ENCODE measurements around the gene GRIFIN. TPM values are rescaled to one million over a fixed set of nuclear protein-coding genes. Genes with fewer than 3 reads are reported as not detected.
A peak's percentile ranks its signal among the peaks of the same experiment; 100 is the strongest.
"Not testable (repeated sequence)": the region's sequence is repeated elsewhere in the genome, so short reads cannot be mapped to it uniquely, and the experiment has no call there.

The GRIFIN gene
- total and polyA plus RNA-seq, 5 donors from 2014 or later = not detected

DNA sequence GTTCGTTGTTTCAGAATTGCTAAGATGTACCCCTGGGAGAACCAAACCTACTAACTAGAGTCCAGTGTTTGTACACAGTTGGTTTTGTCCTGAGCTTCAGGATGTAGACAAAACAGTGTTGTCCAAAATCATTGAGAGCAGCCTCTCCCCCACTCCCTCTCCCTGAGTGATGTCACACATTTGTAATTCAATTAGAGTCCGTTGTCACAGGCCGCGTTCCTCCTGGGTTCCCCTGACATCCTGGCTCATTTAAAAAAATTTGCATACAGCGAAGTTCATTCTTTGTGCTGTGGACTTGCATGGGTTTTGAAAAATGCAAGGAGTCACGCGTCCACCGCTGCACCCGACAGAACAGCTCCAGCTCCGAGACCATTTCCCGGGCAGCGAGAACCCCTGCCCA lies 10.3 kb downstream of the GRIFIN start:
- H3K4me1 Mint-ChIP-seq = peaks cover 0 to 10% (median 3%) of the 10 kb centered on the region in 4 donors
- no peak overlapping the region for H3K27ac Mint-ChIP-seq
- peaks cover 16% of the 10 kb centered on the region for H3K27me3 Mint-ChIP-seq
- Histone ChIP-seq H3K4me3 (ENCODE audit: low read depth, low read length) (no peak overlapping the region), H3K4me1 (ENCODE audit: control insufficient read depth, insufficient read depth, low read length, poor library complexity, severe bottlenecking) (no peaks in the 10 kb centered on the region), H3K27ac (ENCODE audit: insufficient read depth, low read length, poor library complexity, severe bottlenecking) (no peak overlapping the region), H3K9me3 (ENCODE audit: control insufficient read depth in 2 of 2, low read length in 2 of 2) (no peaks in the 10 kb centered on the region), H3K27me3 (ENCODE audit: control insufficient read depth, insufficient read depth, low read length) (no peaks in the 10 kb centered on the region), H3K36me3 (ENCODE audit: control insufficient read depth, insufficient read depth, low read length) (no peaks in the 10 kb centered on the region)
- H3K4me3 Mint-ChIP-seq = no peak overlapping the region
- no peaks in the 10 kb centered on the region for H3K36me3 Mint-ChIP-seq
- DNase-seq = no peak
- no peaks in the 10 kb centered on the region for H3K9me3 Mint-ChIP-seq
- no peak for ATAC-seq (ENCODE audit: low read depth in 2 of 2)

DNA sequence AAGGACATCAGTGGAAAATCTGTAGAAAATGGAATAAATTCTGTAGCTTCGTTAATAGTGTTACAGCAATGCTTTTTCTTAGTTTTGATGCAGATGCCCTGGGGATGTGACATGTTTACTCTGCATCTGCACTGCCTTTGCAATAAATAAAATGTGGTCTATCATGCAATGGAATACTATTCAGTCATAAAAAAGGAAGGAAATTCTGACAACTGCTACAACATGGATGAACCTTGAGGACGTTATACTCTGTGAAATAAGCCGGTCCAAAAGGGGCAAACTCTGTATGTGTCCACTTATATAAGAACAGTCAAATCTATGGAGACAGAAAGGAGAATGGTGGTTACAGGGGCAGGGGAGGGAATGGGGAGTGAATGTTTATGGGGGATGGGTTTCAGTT lies 13.5 kb downstream of the GRIFIN start:
- H3K9me3 ChIP-seq (ENCODE audit: control insufficient read depth in 2 of 2, low read length in 2 of 2) = no peaks in the 10 kb centered on the region
- no peaks in the 10 kb centered on the region for H3K9me3 Mint-ChIP-seq
- H3K36me3 Mint-ChIP-seq = peaks cover 3% of the 10 kb centered on the region
- no peak overlapping the region for H3K4me3 Mint-ChIP-seq
- H3K4me1 ChIP-seq (ENCODE audit: control insufficient read depth, insufficient read depth, low read length, poor library complexity, severe bottlenecking) = peaks cover 4% of the 10 kb centered on the region
- H3K27ac ChIP-seq (ENCODE audit: insufficient read depth, low read length, poor library complexity, severe bottlenecking) = no peak overlapping the region
- DNase-seq (no peak), ATAC-seq (ENCODE audit: low read depth in 2 of 2) (no peak)
- peaks cover 0 to 5% (median 4%) of the 10 kb centered on the region in 4 donors for H3K4me1 Mint-ChIP-seq
- no peak overlapping the region for H3K4me3 ChIP-seq (ENCODE audit: low read depth, low read length)
- no peak overlapping the region for H3K27ac Mint-ChIP-seq
- H3K36me3 ChIP-seq (ENCODE audit: control insufficient read depth, insufficient read depth, low read length) = no peaks in the 10 kb centered on the region
- no peaks in the 10 kb centered on the region for H3K27me3 ChIP-seq (ENCODE audit: control insufficient read depth, insufficient read depth, low read length)
- H3K27me3 Mint-ChIP-seq = peaks cover 4% of the 10 kb centered on the region

DNA sequence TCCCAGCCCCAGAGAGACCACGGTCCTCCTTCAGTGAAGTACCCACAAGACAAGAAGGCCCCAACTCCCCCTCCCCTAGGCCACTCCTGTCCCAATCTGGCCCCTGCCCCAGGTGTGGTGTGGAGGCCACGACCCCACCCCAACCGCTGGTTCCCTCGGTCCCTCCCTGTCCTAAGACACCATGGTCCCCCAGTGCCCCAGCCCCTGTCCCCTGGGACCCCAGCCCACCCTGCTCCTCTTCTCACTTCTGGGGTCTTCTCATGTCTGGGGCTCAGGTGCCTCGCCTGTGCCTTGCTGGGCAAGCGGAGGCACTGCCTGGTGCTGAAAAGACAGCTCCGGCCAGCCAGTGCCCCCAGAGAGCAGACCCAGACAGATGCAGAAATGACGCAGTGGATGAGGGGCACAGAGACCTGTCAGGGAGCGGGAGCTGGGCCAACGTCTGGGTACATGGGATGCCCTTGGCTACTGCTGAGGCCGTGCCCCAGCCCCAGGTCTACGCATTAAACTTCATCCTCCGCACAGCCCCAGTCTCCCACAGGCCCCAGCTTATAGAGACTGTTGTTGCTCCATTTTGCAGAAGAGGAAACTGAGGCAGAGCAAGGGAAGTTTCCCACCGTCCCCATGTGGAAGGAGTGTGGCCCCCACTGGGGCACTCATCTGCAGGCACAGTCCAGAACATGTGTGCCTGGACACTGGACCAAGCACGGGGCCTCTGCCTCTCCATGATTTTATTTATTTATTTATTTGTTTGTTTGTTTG lies 14.8 kb downstream of the GRIFIN start:
- H3K36me3 ChIP-seq (ENCODE audit: control insufficient read depth, insufficient read depth, low read length) = no peaks in the 10 kb centered on the region
- Mint-ChIP-seq H3K4me1 (peaks cover 0 to 9% (median 4%) of the 10 kb centered on the region in 4 donors), H3K27me3 (peaks cover 4% of the 10 kb centered on the region), H3K4me3 (no peak overlapping the region), H3K9me3 (no peaks in the 10 kb centered on the region), H3K27ac (no peak overlapping the region), H3K36me3 (peaks cover 3% of the 10 kb centered on the region)
- H3K4me3 ChIP-seq (ENCODE audit: low read depth, low read length) = no peak overlapping the region
- no peaks in the 10 kb centered on the region for H3K27me3 ChIP-seq (ENCODE audit: control insufficient read depth, insufficient read depth, low read length)
- DNase-seq (no peak), ATAC-seq (ENCODE audit: low read depth in 2 of 2) (no peak)
- peaks cover 7% of the 10 kb centered on the region for H3K4me1 ChIP-seq (ENCODE audit: control insufficient read depth, insufficient read depth, low read length, poor library complexity, severe bottlenecking)
- H3K9me3 ChIP-seq (ENCODE audit: control insufficient read depth in 2 of 2, low read length in 2 of 2) = no peaks in the 10 kb centered on the region
- H3K27ac ChIP-seq (ENCODE audit: insufficient read depth, low read length, poor library complexity, severe bottlenecking) = no peak overlapping the region

DNA sequence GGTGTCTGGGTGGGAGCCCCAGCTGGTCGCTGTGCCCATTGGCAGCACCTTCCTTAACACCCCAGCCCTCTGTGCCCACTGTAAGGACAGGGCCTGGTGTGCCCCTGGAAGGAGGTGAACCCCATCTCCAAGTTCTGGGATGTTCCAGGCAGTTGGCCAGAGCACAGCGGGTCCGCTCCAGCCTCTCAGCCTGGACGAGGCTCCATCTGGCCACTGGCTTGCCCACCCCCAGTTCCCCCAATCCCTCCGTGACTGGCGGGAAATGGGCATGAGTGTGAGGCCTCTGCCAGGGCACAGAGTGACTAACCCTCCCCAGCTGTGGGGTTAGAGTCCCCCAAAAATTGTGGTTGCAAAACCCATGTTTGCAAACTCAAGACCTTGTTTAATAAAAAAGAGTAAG lies 15.6 kb downstream of the GRIFIN start:
- Mint-ChIP-seq H3K36me3 (peaks cover 3% of the 10 kb centered on the region), H3K4me1 (peaks cover 0 to 12% (median 5%) of the 10 kb centered on the region in 4 donors), H3K27me3 (peaks cover 5% of the 10 kb centered on the region), H3K27ac (no peak overlapping the region), H3K9me3 (no peaks in the 10 kb centered on the region), H3K4me3 (no peak overlapping the region)
- H3K36me3 ChIP-seq (ENCODE audit: control insufficient read depth, insufficient read depth, low read length) = no peaks in the 10 kb centered on the region
- DNase-seq (no peak), ATAC-seq (ENCODE audit: low read depth in 2 of 2) (no peak)
- no peaks in the 10 kb centered on the region for H3K9me3 ChIP-seq (ENCODE audit: control insufficient read depth in 2 of 2, low read length in 2 of 2)
- H3K4me1 ChIP-seq (ENCODE audit: control insufficient read depth, insufficient read depth, low read length, poor library complexity, severe bottlenecking) = peaks cover 7% of the 10 kb centered on the region
- no peak overlapping the region for H3K4me3 ChIP-seq (ENCODE audit: low read depth, low read length)
- no peak overlapping the region for H3K27ac ChIP-seq (ENCODE audit: insufficient read depth, low read length, poor library complexity, severe bottlenecking)
- H3K27me3 ChIP-seq (ENCODE audit: control insufficient read depth, insufficient read depth, low read length) = no peaks in the 10 kb centered on the region

DNA sequence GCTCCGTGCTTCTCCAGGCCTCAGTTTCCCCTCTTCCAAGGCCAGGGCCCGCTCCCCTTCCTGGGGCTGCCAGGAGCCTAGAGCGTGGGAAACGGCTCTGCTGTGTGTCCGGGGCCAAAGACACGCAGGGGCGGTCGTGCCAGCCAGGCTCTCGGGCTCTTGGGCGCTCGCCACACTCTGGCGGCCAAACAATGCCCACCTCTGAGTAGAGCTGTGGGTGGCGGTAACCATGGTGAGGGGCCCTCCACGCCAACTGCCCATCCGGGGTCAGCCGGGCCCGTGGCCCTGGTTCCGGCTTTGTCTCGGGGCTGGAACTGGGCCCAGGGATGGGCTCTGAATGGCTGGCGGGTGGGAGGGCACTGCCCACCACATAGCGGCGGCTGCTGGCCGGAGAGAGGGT lies 16.0 kb downstream of the GRIFIN start:
- no peak overlapping the region for H3K27ac Mint-ChIP-seq
- no peaks in the 10 kb centered on the region for H3K9me3 ChIP-seq (ENCODE audit: control insufficient read depth in 2 of 2, low read length in 2 of 2)
- H3K36me3 Mint-ChIP-seq = peaks cover 4% of the 10 kb centered on the region
- ATAC-seq (ENCODE audit: low read depth in 2 of 2) = no peak
- DNase-seq = no peak
- no peak overlapping the region for H3K27ac ChIP-seq (ENCODE audit: insufficient read depth, low read length, poor library complexity, severe bottlenecking)
- peaks cover 0 to 12% (median 5%) of the 10 kb centered on the region in 4 donors for H3K4me1 Mint-ChIP-seq
- no peaks in the 10 kb centered on the region for H3K36me3 ChIP-seq (ENCODE audit: control insufficient read depth, insufficient read depth, low read length)
- no peaks in the 10 kb centered on the region for H3K9me3 Mint-ChIP-seq
- H3K4me1 ChIP-seq (ENCODE audit: control insufficient read depth, insufficient read depth, low read length, poor library complexity, severe bottlenecking) = peaks cover 7% of the 10 kb centered on the region
- no peak overlapping the region for H3K4me3 Mint-ChIP-seq
- H3K27me3 Mint-ChIP-seq = peaks cover 7% of the 10 kb centered on the region
- H3K27me3 ChIP-seq (ENCODE audit: control insufficient read depth, insufficient read depth, low read length) = no peaks in the 10 kb centered on the region
- H3K4me3 ChIP-seq (ENCODE audit: low read depth, low read length) = no peak overlapping the region

DNA sequence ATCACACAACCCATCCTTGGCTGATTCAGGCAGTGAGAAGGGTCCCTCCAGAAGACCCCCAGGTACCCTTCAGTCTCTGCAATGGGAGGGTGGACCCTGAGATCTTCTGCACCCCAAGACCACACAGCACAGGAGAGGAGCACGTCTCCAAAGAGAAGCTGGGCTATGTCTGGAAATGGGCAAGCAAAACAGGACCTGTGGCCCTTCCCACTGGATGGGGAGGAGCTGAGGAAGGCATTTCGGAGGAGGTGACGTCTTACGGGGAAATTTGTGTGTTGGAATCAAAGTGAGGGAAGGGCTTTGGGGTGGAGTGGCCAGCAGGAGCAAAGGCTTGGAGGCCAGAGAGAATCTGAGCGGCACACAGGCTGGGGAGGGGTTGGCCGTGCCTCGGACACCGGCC lies 16.5 kb downstream of the GRIFIN start:
- Mint-ChIP-seq H3K36me3 (peaks cover 6% of the 10 kb centered on the region), H3K27me3 (peaks cover 7% of the 10 kb centered on the region), H3K4me3 (no peak overlapping the region), H3K27ac (no peak overlapping the region), H3K9me3 (no peaks in the 10 kb centered on the region), H3K4me1 (peaks cover 0 to 12% (median 5%) of the 10 kb centered on the region in 4 donors)
- no peaks in the 10 kb centered on the region for H3K36me3 ChIP-seq (ENCODE audit: control insufficient read depth, insufficient read depth, low read length)
- H3K9me3 ChIP-seq (ENCODE audit: control insufficient read depth in 2 of 2, low read length in 2 of 2) = no peaks in the 10 kb centered on the region
- no peaks in the 10 kb centered on the region for H3K27me3 ChIP-seq (ENCODE audit: control insufficient read depth, insufficient read depth, low read length)
- ATAC-seq (ENCODE audit: low read depth in 2 of 2) (no peak), DNase-seq (no peak)
- peaks cover 7% of the 10 kb centered on the region for H3K4me1 ChIP-seq (ENCODE audit: control insufficient read depth, insufficient read depth, low read length, poor library complexity, severe bottlenecking)
- H3K4me3 ChIP-seq (ENCODE audit: low read depth, low read length) = no peak overlapping the region
- H3K27ac ChIP-seq (ENCODE audit: insufficient read depth, low read length, poor library complexity, severe bottlenecking) = no peak overlapping the region

DNA sequence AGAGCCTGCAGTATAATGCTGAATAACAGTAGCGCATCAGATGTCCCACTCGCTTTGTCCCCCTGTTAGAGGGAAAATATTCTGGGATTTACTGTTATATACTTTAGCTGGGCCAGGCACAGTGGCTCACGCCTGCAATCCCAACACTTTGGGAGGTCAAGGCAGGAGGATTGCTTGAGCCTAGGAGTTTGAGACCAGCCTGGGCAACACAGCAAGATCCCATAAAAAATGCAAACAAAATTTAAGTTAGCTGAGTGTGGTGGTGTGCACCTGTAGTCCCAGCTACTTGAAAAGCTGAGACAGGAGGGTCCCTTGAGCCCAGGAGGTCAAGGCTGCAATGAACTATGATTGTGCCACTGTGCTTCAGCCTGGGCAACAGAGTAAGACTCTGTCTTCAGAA lies 22.3 kb downstream of the GRIFIN start:
- not testable (repeated sequence) for ATAC-seq (ENCODE audit: low read depth in 2 of 2); H3K4me3 Mint-ChIP-seq; H3K27ac ChIP-seq (ENCODE audit: insufficient read depth, low read length, poor library complexity, severe bottlenecking); H3K4me3 ChIP-seq (ENCODE audit: low read depth, low read length); H3K27ac Mint-ChIP-seq; H3K9me3 ChIP-seq (ENCODE audit: control insufficient read depth in 2 of 2, low read length in 2 of 2); DNase-seq; H3K36me3 Mint-ChIP-seq; H3K27me3 Mint-ChIP-seq; H3K9me3 Mint-ChIP-seq; H3K36me3 ChIP-seq (ENCODE audit: control insufficient read depth, insufficient read depth, low read length); H3K27me3 ChIP-seq (ENCODE audit: control insufficient read depth, insufficient read depth, low read length)
- peaks cover 19% of the 10 kb centered on the region for H3K4me1 ChIP-seq (ENCODE audit: control insufficient read depth, insufficient read depth, low read length, poor library complexity, severe bottlenecking)
- H3K4me1 Mint-ChIP-seq = peaks cover 0 to 23% (median 8%) of the 10 kb centered on the region in 4 donors

DNA sequence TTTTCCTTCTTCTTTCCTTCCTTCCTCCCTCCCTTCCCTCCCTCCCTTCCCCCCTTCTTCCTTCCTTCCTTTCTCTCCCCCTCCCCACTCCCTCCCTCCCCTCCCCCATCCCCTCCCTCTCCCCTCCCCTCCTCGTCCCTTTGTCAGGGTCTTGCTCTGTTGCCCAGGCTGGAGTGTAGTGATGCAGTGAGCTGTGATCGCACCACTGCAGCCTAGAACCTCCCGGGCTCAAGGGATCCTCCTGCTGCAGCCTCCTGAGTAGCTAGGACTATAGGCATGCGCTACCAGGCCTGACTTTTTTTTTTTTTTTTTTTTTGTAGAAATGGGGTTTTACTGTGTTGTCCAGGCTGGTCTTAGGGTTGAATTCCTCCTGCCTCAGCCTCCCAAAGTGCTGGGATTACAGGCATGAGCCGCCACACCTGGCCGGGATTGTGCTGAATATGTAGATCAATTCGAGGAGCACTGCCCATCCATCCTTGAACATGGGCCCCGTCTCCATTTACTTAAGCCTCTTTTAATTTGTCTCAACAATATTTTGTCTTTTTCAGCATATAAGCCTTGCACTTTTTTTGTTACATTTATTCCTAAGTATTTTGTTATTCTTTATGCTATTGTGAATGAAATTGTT lies 23.4 kb downstream of the GRIFIN start:
- H3K4me3 Mint-ChIP-seq = peak overlapping the region in 1 of 4 donors; percentile 38
- Histone ChIP-seq H3K27ac (ENCODE audit: insufficient read depth, low read length, poor library complexity, severe bottlenecking) (no peak overlapping the region), H3K27me3 (ENCODE audit: control insufficient read depth, insufficient read depth, low read length) (no peaks in the 10 kb centered on the region), H3K9me3 (ENCODE audit: control insufficient read depth in 2 of 2, low read length in 2 of 2) (no peaks in the 10 kb centered on the region), H3K36me3 (ENCODE audit: control insufficient read depth, insufficient read depth, low read length) (no peaks in the 10 kb centered on the region), H3K4me3 (ENCODE audit: low read depth, low read length) (no peak overlapping the region), H3K4me1 (ENCODE audit: control insufficient read depth, insufficient read depth, low read length, poor library complexity, severe bottlenecking) (peaks cover 15% of the 10 kb centered on the region)
- H3K27me3 Mint-ChIP-seq = peaks cover 7% of the 10 kb centered on the region
- DNase-seq (no peak), ATAC-seq (ENCODE audit: low read depth in 2 of 2) (no peak)
- peaks cover 6% of the 10 kb centered on the region for H3K36me3 Mint-ChIP-seq
- peaks cover 0 to 18% (median 4%) of the 10 kb centered on the region in 4 donors for H3K4me1 Mint-ChIP-seq
- no peak overlapping the region for H3K27ac Mint-ChIP-seq
- H3K9me3 Mint-ChIP-seq = no peaks in the 10 kb centered on the region
